Measurements from ENCODE around the gene METTL8. TPM values are rescaled to one million over a fixed set of nuclear protein-coding genes. Genes with fewer than 3 reads are reported as not detected.

Gene METTL8
- polyA plus RNA-seq, 2 of the 4 experiments (the other 2 are of a cell fraction), result 21.8 to 58.3 TPM

GRCh38 chr2:171389780-171390179, 44.0 kb downstream of the METTL8 start:
- CTCF ChIA-PET, result interaction anchor here (0.7 kb wide), 1 partner anchor 35 kb away, joined by 3 read pairs; no protein-coding TSS in a partner anchor
- no peak for FAIRE-seq
- WGBS (ENCODE audit: missing lambda C conversion rate), result 88% methylated on average over 1 of the region's 1 CpG
- ATAC-seq, result no peak
- H3K4me3 ChIP-seq, result no peak overlapping the region
- H3K4me2 ChIP-seq, result no peak overlapping the region
- no peak overlapping the region for H3K27ac ChIP-seq
- H3K4me1 ChIP-seq, result peaks cover 25% of the 10 kb centered on the region
- POLR2A ChIA-PET, result no interaction called here
- no peaks in the 10 kb centered on the region for H3K9me3 ChIP-seq
- TF ChIP-seq CBX2 (IDR thresholded peaks at IDR 0.05; ENCODE audit: borderline replicate concordance, low read depth) (no peak), MYC (IDR thresholded peaks at IDR 0.05; ENCODE audit: borderline replicate concordance, low read length) (no peak), PHF8 (IDR thresholded peaks at IDR 0.05; ENCODE audit: borderline replicate concordance, low read depth) (no peak), MAZ (IDR thresholded peaks at IDR 0.05; ENCODE audit: borderline replicate concordance, low read depth, low read length) (no peak), ESRRA (IDR thresholded peaks at IDR 0.05; ENCODE audit: borderline replicate concordance, low read length) (no peak), NPAS2 (CRISPR knock-in tag; IDR thresholded peaks at IDR 0.05; ENCODE audit: borderline replicate concordance) (no peak), EHF (CRISPR knock-in tag; IDR thresholded peaks at IDR 0.05) (no peak), PBX3 (IDR thresholded peaks at IDR 0.05) (no peak), FOXS1 (CRISPR knock-in tag; IDR thresholded peaks at IDR 0.05) (no peak), JUN (IDR thresholded peaks at IDR 0.05) (no peak), RAD21 (conservative IDR thresholded peaks at IDR 0.05 in 1 of 2, IDR thresholded peaks at IDR 0.05 in 1 of 2) (no peak)
- DNase-seq (ENCODE audit: low read depth in 1 of 2, low spot score in 1 of 2), result no peak

- no peak for FAIRE-seq
- ChIA-PET POLR2A (no interaction called here), CTCF (interaction anchor here (0.7 kb wide), 1 partner anchor 35 kb away, joined by 3 read pairs; no protein-coding TSS in a partner anchor)
- H3K4me3 ChIP-seq, result no peak overlapping the region
- no peak overlapping the region for H3K27ac ChIP-seq
- H3K4me2 ChIP-seq, result no peak overlapping the region
- TF ChIP-seq HOXB5 (CRISPR knock-in tag; IDR thresholded peaks at IDR 0.05), result no peak
- TF ChIP-seq JUNB (IDR thresholded peaks at IDR 0.05), result no peak
- no peak for TF ChIP-seq HES2 (IDR thresholded peaks at IDR 0.05)
- TF ChIP-seq REST (IDR thresholded peaks at IDR 0.05), result no peak
- no peak for TF ChIP-seq KDM5A (IDR thresholded peaks at IDR 0.05)
- TF ChIP-seq E2F6 (IDR thresholded peaks at IDR 0.05; ENCODE audit: borderline replicate concordance, low read depth), result no peak
- TF ChIP-seq HOXB13 (CRISPR knock-in tag; IDR thresholded peaks at IDR 0.05; ENCODE audit: low read depth), result no peak
- no peak for TF ChIP-seq PHF8 (IDR thresholded peaks at IDR 0.05; ENCODE audit: borderline replicate concordance, low read depth)
- TF ChIP-seq JUN (IDR thresholded peaks at IDR 0.05), result no peak
- TF ChIP-seq HOXA7 (CRISPR knock-in tag; IDR thresholded peaks at IDR 0.05), result no peak
- TF ChIP-seq ZNF302 (CRISPR knock-in tag; IDR thresholded peaks at IDR 0.05), result no peak
- TF ChIP-seq ZSCAN20 (CRISPR knock-in tag; IDR thresholded peaks at IDR 0.05), result no peak
- no peak for TF ChIP-seq NPAS2 (CRISPR knock-in tag; IDR thresholded peaks at IDR 0.05; ENCODE audit: borderline replicate concordance)
- no peak for TF ChIP-seq MAX (IDR thresholded peaks at IDR 0.05)
- H3K4me1 ChIP-seq, result peaks cover 25% of the 10 kb centered on the region
- DNase-seq (ENCODE audit: low read depth in 1 of 2, low spot score in 1 of 2), result no peak
- WGBS (ENCODE audit: missing lambda C conversion rate), result 91% methylated on average over 1 of the region's 1 CpG
- ATAC-seq, result no peak
- H3K9me3 ChIP-seq, result no peaks in the 10 kb centered on the region
These were observed 44.5 kb downstream of the METTL8 start for GRCh38 chr2:171389325-171389724.

Data from A549 (cell line).